Subcutaneous adipose tissue (tissue), 4 donors: ENCODE data around the gene TRDMT1. TPM values are rescaled to one million over a fixed set of nuclear protein-coding genes. Genes with fewer than 3 reads are reported as not detected.

Source experiments
- CTCF ChIP-seq: fragments of 450-650 bp; IDR thresholded peaks from one replicate; pipeline ENCODE4 v1.5.1; 2016; ENCODE audit warnings: low read depth, mild to moderate bottlenecking, control low read depth, antibody characterized with exemption, moderate library complexity
- total RNA-seq, 4 donors: library from RNA; depleted of rRNA; stranded (reverse); fragments of >200 nt; gene quantifications; one replicate each; pipeline ENCODE4 v1.1.0, GENCODE V29; 2016

The TRDMT1 gene
- total RNA-seq, 4 donors from 2014 or later, result 5.8 to 9.0 (median 8.3) TPM

GRCh38 chr10:17237149-17237527 is 35.7 kb upstream of the TRDMT1 start:
- TF ChIP-seq CTCF, result no peak

- no peak for TF ChIP-seq CTCF
Measured at GRCh38 chr10:17236468-17237148, 35.1 kb upstream of the TRDMT1 start.

- no peak for TF ChIP-seq CTCF
Measured at GRCh38 chr10:17235136-17235535, 33.7 kb upstream of the TRDMT1 start.

GRCh38 chr10:17234431-17234945 is 33.0 kb upstream of the TRDMT1 start:
- no peak for TF ChIP-seq CTCF

- TF ChIP-seq CTCF, result no peak
Measured at GRCh38 chr10:17233286-17233991, 32.0 kb upstream of the TRDMT1 start.

- TF ChIP-seq CTCF, result no peak
Measured at GRCh38 chr10:17232276-17232960, 30.9 kb upstream of the TRDMT1 start.

GRCh38 chr10:17231788-17232187 is 30.3 kb upstream of the TRDMT1 start:
- no peak for TF ChIP-seq CTCF
